HepG2 (cell line): ENCODE measurements around the gene MS4A2. TPM values are rescaled to one million over a fixed set of nuclear protein-coding genes. Genes with fewer than 3 reads are reported as not detected.

Experiments
- ATAC-seq: fragments of 200-7000 bp; cut with Tn5 transposase; 3 replicates; pipeline ENCODE4 v1.9.1; 2020; ENCODE audit warnings: mild to moderate bottlenecking, moderate library complexity
- BruUV-seq: library from RNA; stranded (reverse); fragments of 400-500 nt; replicated peaks from 2 replicates; lab custom pipeline; 2021; lab: Mats Ljungman, UMichigan
- CTCF ChIA-PET: fragments of 300-600 bp; formaldehyde crosslinking; extraction: SDS; loops from one replicate; lab custom pipeline; 2021; ENCODE audit warnings: low total read pairs, inconsistent platforms, low intra/inter-chr PET ratio; lab: Yijun Ruan, JAX
- POLR2A ChIA-PET: fragments of 350-600 bp; sonication (Branson Sonifier 250); formaldehyde crosslinking; loops from one replicate; lab custom pipeline; 2020; ENCODE audit warnings: antibody characterized with exemption, inconsistent platforms; lab: Yijun Ruan, JAX
- DNase-seq: peaks from one replicate; pipeline ENCODE4 v3.0.0-alpha.2; 2015; ENCODE audit warnings: low spot score
- FAIRE-seq: peaks from 3 replicates; lab custom pipeline; 2011; peaks lifted over from hg19 to GRCh38; lab: Jason Lieb, UNC
- H2AFZ ChIP-seq: one replicate; pipeline ENCODE4 v1.6.1; 2011; ENCODE audit warnings: low read length, inconsistent platforms
- H3K27ac ChIP-seq: fragments of 300-600 bp; 3 replicates; pipeline ENCODE4 v1.8.0; 2011; ENCODE audit warnings: mixed run types, mild to moderate bottlenecking, mixed read lengths, low read length, inconsistent platforms; ENCODE audit not compliant: insufficient read depth; ENCODE audit errors: extremely low read length
- H3K27me3 ChIP-seq, 2 experiments: fragments of 200-600 bp in 1 of 2; 2 replicates in 1 of 2; 3 replicates in 1 of 2; pipeline versions ENCODE4 v1.6.0 to v1.8.0; 2011; ENCODE audit warnings: low read length in 2 of 2, mild to moderate bottlenecking in 2 of 2, moderate library complexity in 2 of 2, inconsistent platforms in 1 of 2; ENCODE audit not compliant: insufficient read depth in 2 of 2, control insufficient read depth in 1 of 2
- H3K36me3 ChIP-seq, 2 experiments: fragments of 200-600 bp in 1 of 2; replicated peaks in 1 of 2; 2 replicates in 1 of 2; 3 replicates in 1 of 2; pipeline versions ENCODE4 v1.5.1 to v1.8.0; 2011; ENCODE audit warnings: low read length in 2 of 2, inconsistent platforms in 1 of 2; ENCODE audit not compliant: insufficient read depth in 2 of 2, control insufficient read depth in 1 of 2
- H3K4me1 ChIP-seq: 2 replicates; pipeline ENCODE4 v1.5.1; 2012; ENCODE audit warnings: low read length, inconsistent platforms; ENCODE audit not compliant: insufficient read depth
- H3K4me2 ChIP-seq: 2 replicates; pipeline ENCODE4 v1.6.0; 2011; ENCODE audit warnings: low read depth, low read length, inconsistent platforms
- H3K4me3 ChIP-seq, 3 experiments: fragments of 200-600 bp in 1 of 3; sonication (generic), shearing (Covaris generic) in 1 of 3; replicated peaks in 1 of 3; 2 replicates each; pipeline ENCODE4 v1.5.1; 2011 to 2016; ENCODE audit warnings: low read length in 3 of 3, inconsistent platforms in 2 of 3, low read depth in 2 of 3, mild to moderate bottlenecking in 2 of 3, control low read depth in 1 of 3, mixed read lengths in 1 of 3; ENCODE audit not compliant: insufficient read depth in 1 of 3
- H3K79me2 ChIP-seq: one replicate; pipeline ENCODE4 v1.6.1; 2011; ENCODE audit warnings: low read length, inconsistent platforms; ENCODE audit not compliant: insufficient read depth
- H3K9ac ChIP-seq: 2 replicates; pipeline ENCODE4 v1.6.0; 2011; ENCODE audit warnings: mild to moderate bottlenecking, low read depth, low read length, inconsistent platforms; ENCODE audit not compliant: insufficient read depth
- H3K9me3 ChIP-seq: 2 replicates; pipeline ENCODE4 v1.5.1; 2012; ENCODE audit warnings: mild to moderate bottlenecking, low read length
- H4K20me1 ChIP-seq: 2 replicates; pipeline ENCODE4 v1.6.0; 2011; ENCODE audit warnings: inconsistent platforms, mild to moderate bottlenecking, low read length, moderate library complexity; ENCODE audit not compliant: insufficient read depth
- AHR ChIP-seq: IDR thresholded peaks from 2 replicates; pipeline ENCODE4 v1.6.1; 2018; ENCODE audit warnings: missing genetic modification reagents, missing compliant biosample characterization
- BRF2 ChIP-seq: sonication (generic); formaldehyde crosslinking; IDR thresholded peaks from 2 replicates; pipeline ENCODE4 v1.8.1; 2022; ENCODE audit warnings: mild to moderate bottlenecking, missing genetic modification reagents
- CC2D1A ChIP-seq: sonication (generic); formaldehyde crosslinking; IDR thresholded peaks from 2 replicates; pipeline ENCODE4 v1.8.1; 2023; ENCODE audit warnings: mild to moderate bottlenecking, missing genetic modification reagents
- FOSL2 ChIP-seq: sonication (generic); formaldehyde crosslinking; IDR thresholded peaks from 2 replicates; pipeline ENCODE4 v1.4.0; 2020; ENCODE audit warnings: missing genetic modification reagents
- HOXA3 ChIP-seq: sonication (generic); formaldehyde crosslinking; IDR thresholded peaks from 2 replicates; pipeline ENCODE4 v1.5.0; 2020; ENCODE audit warnings: missing genetic modification reagents
- MAFK ChIP-seq, 2 experiments: IDR thresholded peaks in 1 of 2; conservative IDR thresholded peaks in 1 of 2; 2 replicates each; pipeline ENCODE4 v1.6.1; 2011; ENCODE audit warnings: improper control_type of control experiment in 2 of 2, low read length in 2 of 2
- PRPF4 ChIP-seq: fragments of 200-400 bp; formaldehyde crosslinking; IDR thresholded peaks from 2 replicates; pipeline ENCODE4 v1.6.1; 2016; ENCODE audit warnings: low read length, low read depth; ENCODE audit not compliant: poor library complexity, severe bottlenecking
- PTBP1 ChIP-seq: fragments of 200-400 bp; formaldehyde crosslinking; IDR thresholded peaks from 2 replicates; pipeline ENCODE4 v1.6.1; 2018; ENCODE audit warnings: low read length, low read depth; ENCODE audit not compliant: poor library complexity, severe bottlenecking
- SALL1 ChIP-seq: sonication (generic); formaldehyde crosslinking; IDR thresholded peaks from 2 replicates; pipeline ENCODE4 v1.8.0; 2022; ENCODE audit warnings: mild to moderate bottlenecking, missing genetic modification reagents
- ZNF556 ChIP-seq: sonication (generic); formaldehyde crosslinking; IDR thresholded peaks from 2 replicates; pipeline ENCODE4 v1.4.0; 2020; ENCODE audit warnings: mild to moderate bottlenecking, missing genetic modification reagents, borderline replicate concordance
- ZSCAN22 ChIP-seq: sonication (generic); formaldehyde crosslinking; IDR thresholded peaks from 2 replicates; pipeline ENCODE4 v1.4.0; 2020; ENCODE audit warnings: mild to moderate bottlenecking, missing genetic modification reagents
- ZSCAN30 ChIP-seq: sonication (generic); formaldehyde crosslinking; IDR thresholded peaks from 2 replicates; pipeline ENCODE4 v1.5.0; 2020; ENCODE audit warnings: mild to moderate bottlenecking, missing genetic modification reagents
- WGBS: methylation state at CpG from one replicate; pipeline ENCODE4 v1.1.6; 2017; ENCODE audit warnings: low lambda C conversion rate; 5-methylcytosine and 5-hydroxymethylcytosine counted together
- in situ Hi-C: cut with HindIII; loops from 2 replicates; pipeline ENCODE4 v1.10.0; 2017; ENCODE audit warnings: low pct_unique_long_range_greater_than_20kb; ENCODE audit not compliant: extremely low pct_ligation_motif_present
- intact Hi-C: fragments of 100-400 bp; cut with micrococcal nuclease; formaldehyde crosslinking; loops from one replicate; pipeline ENCODE4 v1.10.0; 2022; ENCODE audit not compliant: unreplicated experiment
- polyA plus RNA-seq, 8 experiments: library from polyadenylated mRNA; depleted of rRNA in 3 of 8; stranded (reverse) in 7 of 8; unstranded in 1 of 8; fragments of >200 nt; fragmentation: Illumina TruSeq in 4 of 8; extraction: Trizol in 4 of 8; gene quantifications; 2 replicates each; pipeline versions ENCODE4 v1.2.1 to v1.2.3, GENCODE V29; 2011 to 2016; ENCODE audit warnings: low read depth in 4 of 8, missing spikeins in 1 of 8, mixed read lengths in 1 of 8; ENCODE audit not compliant: insufficient read depth in 1 of 8
- total RNA-seq, 5 experiments: library from RNA; depleted of rRNA; stranded (reverse); fragments of >200 nt; fragmentation: Illumina TruSeq; extraction: Trizol; gene quantifications; 2 replicates each; pipeline ENCODE4 v1.2.3, GENCODE V29; 2016; ENCODE audit warnings: low read depth in 1 of 5
- TF ChIP-seq, protein P1 (sequence below): sonication (generic); formaldehyde crosslinking; IDR thresholded peaks from 2 replicates; pipeline ENCODE4 v1.4.0; 2020; ENCODE audit warnings: missing genetic modification reagents

The MS4A2 gene
- total and polyA plus RNA-seq, 2 of the 13 experiments (the other 11 are each of a cell fraction or from before 2014, with no cell fraction given) = not detected

GRCh38 chr11:60077216-60077817, 11.1 kb upstream of the MS4A2 start:
- Histone ChIP-seq H3K9ac (no peak overlapping the region), H3K27me3 (no peaks in the 10 kb centered on the region), H3K27ac (no peak overlapping the region), H3K4me3 (no peak overlapping the region), H3K4me2 (no peak overlapping the region), H3K79me2 (no peaks in the 10 kb centered on the region), H3K4me1 (no peaks in the 10 kb centered on the region), H4K20me1 (no peaks in the 10 kb centered on the region), H3K36me3 (no peaks in the 10 kb centered on the region), H2AFZ (no peak overlapping the region), H3K9me3 (no peaks in the 10 kb centered on the region)
- ChIA-PET POLR2A (no interaction called here), CTCF (no interaction called here)
- intact Hi-C loops (no loop called here), in situ Hi-C loops (no loop called here)
- no TSS peak for BruUV-seq
- 36% methylated on average over 15 of the region's 15 CpGs for WGBS
- DNase-seq (no peak), ATAC-seq (no peak), FAIRE-seq (no peak)
- TF ChIP-seq MAFK (conservative IDR thresholded peaks at IDR 0.05 in 1 of 2, IDR thresholded peaks at IDR 0.05 in 1 of 2; ENCODE audit: low read length in 2 of 2) = peak; percentile 18 to 29; a peak in 2 of 4 replicates
- TF ChIP-seq, protein P1, sequence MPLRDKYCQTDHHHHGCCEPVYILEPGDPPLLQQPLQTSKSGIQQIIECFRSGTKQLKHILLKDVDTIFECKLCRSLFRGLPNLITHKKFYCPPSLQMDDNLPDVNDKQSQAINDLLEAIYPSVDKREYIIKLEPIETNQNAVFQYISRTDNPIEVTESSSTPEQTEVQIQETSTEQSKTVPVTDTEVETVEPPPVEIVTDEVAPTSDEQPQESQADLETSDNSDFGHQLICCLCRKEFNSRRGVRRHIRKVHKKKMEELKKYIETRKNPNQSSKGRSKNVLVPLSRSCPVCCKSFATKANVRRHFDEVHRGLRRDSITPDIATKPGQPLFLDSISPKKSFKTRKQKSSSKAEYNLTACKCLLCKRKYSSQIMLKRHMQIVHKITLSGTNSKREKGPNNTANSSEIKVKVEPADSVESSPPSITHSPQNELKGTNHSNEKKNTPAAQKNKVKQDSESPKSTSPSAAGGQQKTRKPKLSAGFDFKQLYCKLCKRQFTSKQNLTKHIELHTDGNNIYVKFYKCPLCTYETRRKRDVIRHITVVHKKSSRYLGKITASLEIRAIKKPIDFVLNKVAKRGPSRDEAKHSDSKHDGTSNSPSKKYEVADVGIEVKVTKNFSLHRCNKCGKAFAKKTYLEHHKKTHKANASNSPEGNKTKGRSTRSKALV (CRISPR knock-in tag) = no peak

DNA sequence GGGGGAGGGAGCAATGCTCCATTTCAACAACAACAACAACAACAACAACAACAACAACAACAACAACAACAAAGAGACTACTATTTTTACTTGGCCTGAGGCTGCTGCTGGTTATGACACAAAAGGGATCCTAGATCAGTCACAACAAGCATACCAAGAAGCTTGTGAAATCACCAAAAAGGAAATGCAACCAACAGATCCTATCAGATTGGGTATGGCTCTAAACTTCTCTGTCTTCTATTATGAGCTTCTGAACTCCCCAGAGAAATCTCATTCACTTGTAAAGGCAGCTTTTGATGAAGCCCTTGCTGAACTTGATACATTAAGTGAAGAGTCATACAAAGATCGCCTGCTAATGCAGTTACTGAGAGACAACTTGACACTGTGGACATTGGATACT, 10.5 kb upstream of the MS4A2 start:
- ChIA-PET CTCF (no interaction called here), POLR2A (no interaction called here)
- Histone ChIP-seq H3K9ac (no peak overlapping the region), H3K9me3 (no peaks in the 10 kb centered on the region), H3K4me2 (no peak overlapping the region), H4K20me1 (no peaks in the 10 kb centered on the region), H2AFZ (no peak overlapping the region), H3K27ac (no peak overlapping the region), H3K36me3 (no peaks in the 10 kb centered on the region), H3K4me1 (no peaks in the 10 kb centered on the region), H3K79me2 (no peaks in the 10 kb centered on the region), H3K27me3 (no peaks in the 10 kb centered on the region), H3K4me3 (no peak overlapping the region)
- no peak for ATAC-seq
- no TSS peak for BruUV-seq
- TF ChIP-seq ZNF556 = no peak
- TF ChIP-seq PTBP1 = no peak
- TF ChIP-seq AHR (CRISPR knock-in tag) = no peak
- no peak for TF ChIP-seq ZSCAN30 (CRISPR knock-in tag)
- TF ChIP-seq HOXA3 = no peak
- no peak for TF ChIP-seq PRPF4
- no peak for TF ChIP-seq SALL1 (CRISPR knock-in tag)
- no peak for TF ChIP-seq CC2D1A (CRISPR knock-in tag)
- TF ChIP-seq ZSCAN22 (CRISPR knock-in tag) = no peak
- no peak for TF ChIP-seq FOSL2
- TF ChIP-seq BRF2 (CRISPR knock-in tag) = no peak
- WGBS = 0% methylated on average over 1 of the region's 1 CpG
- FAIRE-seq = no peak
- no peak for DNase-seq
- in situ Hi-C loops = no loop called here
- intact Hi-C loops = no loop called here
